Measurements from ENCODE around the gene WASHC1.
"Not testable (repeated sequence)": the region's sequence is repeated elsewhere in the genome, so short reads cannot be mapped to it uniquely, and the experiment has no call there.

Gene WASHC1, protein sequence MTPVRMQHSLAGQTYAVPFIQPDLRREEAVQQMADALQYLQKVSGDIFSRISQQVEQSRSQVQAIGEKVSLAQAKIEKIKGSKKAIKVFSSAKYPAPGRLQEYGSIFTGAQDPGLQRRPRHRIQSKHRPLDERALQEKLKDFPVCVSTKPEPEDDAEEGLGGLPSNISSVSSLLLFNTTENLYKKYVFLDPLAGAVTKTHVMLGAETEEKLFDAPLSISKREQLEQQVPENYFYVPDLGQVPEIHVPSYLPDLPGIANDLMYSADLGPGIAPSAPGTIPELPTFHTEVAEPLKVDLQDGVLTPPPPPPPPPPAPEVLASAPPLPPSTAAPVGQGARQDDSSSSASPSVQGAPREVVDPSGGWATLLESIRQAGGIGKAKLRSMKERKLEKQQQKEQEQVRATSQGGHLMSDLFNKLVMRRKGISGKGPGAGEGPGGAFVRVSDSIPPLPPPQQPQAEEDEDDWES

GRCh38 chr9:29356-29755 is at the start of gene WASHC1:
Gene WASHC1, minus strand, starts transcription at chr9:29456. Its CDS starts 4,457 bp downstream, at chr9:24999.
- not testable (repeated sequence) for H3K9ac ChIP-seq (ENCODE audit: low read depth in 1 of 2, low read length in 2 of 2); H3K27ac ChIP-seq (ENCODE audit: low read depth in 2 of 2, low read length in 2 of 2); H3K36me3 ChIP-seq (ENCODE audit: control insufficient read depth in 2 of 2, insufficient read depth in 2 of 2, low read length in 2 of 2); H3K27me3 ChIP-seq (ENCODE audit: control insufficient read depth in 2 of 2, insufficient read depth in 2 of 2, low read length in 2 of 2); H3K4me1 ChIP-seq (ENCODE audit: control insufficient read depth in 2 of 2, insufficient read depth in 2 of 2, low read length in 2 of 2); H3K9me3 ChIP-seq (ENCODE audit: control insufficient read depth in 2 of 2, low read length in 2 of 2)
- peak within 1 kb of the TSS in 1 of 2 donors; percentile 54 for H3K4me3 ChIP-seq (ENCODE audit: low read length in 2 of 2)

DNA sequence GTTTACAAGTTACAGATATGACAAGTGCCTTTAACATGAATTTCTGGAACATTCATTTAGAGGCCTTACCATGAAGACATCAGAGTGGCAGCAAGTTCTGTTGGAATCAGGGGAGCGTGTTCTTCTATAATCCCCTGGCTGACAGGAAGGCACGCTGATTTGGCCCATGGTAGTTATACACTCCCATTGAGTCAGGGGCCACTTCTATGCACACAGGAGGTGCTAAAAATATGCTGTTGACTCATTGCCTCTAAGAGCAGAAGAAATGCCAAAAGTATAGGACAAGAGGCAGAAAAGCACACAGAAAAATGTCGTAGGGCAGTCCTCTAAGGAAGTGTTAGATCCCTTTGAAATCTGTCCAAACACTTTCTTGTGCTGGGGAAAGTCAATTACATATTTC is 49.1 kb upstream of the WASHC1 start:
- H3K9me3 ChIP-seq (ENCODE audit: control insufficient read depth in 2 of 2, low read length in 2 of 2); H3K4me3 ChIP-seq (ENCODE audit: low read length in 2 of 2); H3K9ac ChIP-seq (ENCODE audit: low read depth in 1 of 2, low read length in 2 of 2); H3K36me3 ChIP-seq (ENCODE audit: control insufficient read depth in 2 of 2, insufficient read depth in 2 of 2, low read length in 2 of 2); H3K27ac ChIP-seq (ENCODE audit: low read depth in 2 of 2, low read length in 2 of 2); H3K4me1 ChIP-seq (ENCODE audit: control insufficient read depth in 2 of 2, insufficient read depth in 2 of 2, low read length in 2 of 2); H3K27me3 ChIP-seq (ENCODE audit: control insufficient read depth in 2 of 2, insufficient read depth in 2 of 2, low read length in 2 of 2): not testable (repeated sequence)

GRCh38 chr9:76389-76788 is 47.1 kb upstream of the WASHC1 start:
- H3K27ac ChIP-seq (ENCODE audit: low read depth in 2 of 2, low read length in 2 of 2); H3K4me3 ChIP-seq (ENCODE audit: low read length in 2 of 2); H3K36me3 ChIP-seq (ENCODE audit: control insufficient read depth in 2 of 2, insufficient read depth in 2 of 2, low read length in 2 of 2); H3K9me3 ChIP-seq (ENCODE audit: control insufficient read depth in 2 of 2, low read length in 2 of 2); H3K9ac ChIP-seq (ENCODE audit: low read depth in 1 of 2, low read length in 2 of 2); H3K4me1 ChIP-seq (ENCODE audit: control insufficient read depth in 2 of 2, insufficient read depth in 2 of 2, low read length in 2 of 2); H3K27me3 ChIP-seq (ENCODE audit: control insufficient read depth in 2 of 2, insufficient read depth in 2 of 2, low read length in 2 of 2): not testable (repeated sequence)

DNA sequence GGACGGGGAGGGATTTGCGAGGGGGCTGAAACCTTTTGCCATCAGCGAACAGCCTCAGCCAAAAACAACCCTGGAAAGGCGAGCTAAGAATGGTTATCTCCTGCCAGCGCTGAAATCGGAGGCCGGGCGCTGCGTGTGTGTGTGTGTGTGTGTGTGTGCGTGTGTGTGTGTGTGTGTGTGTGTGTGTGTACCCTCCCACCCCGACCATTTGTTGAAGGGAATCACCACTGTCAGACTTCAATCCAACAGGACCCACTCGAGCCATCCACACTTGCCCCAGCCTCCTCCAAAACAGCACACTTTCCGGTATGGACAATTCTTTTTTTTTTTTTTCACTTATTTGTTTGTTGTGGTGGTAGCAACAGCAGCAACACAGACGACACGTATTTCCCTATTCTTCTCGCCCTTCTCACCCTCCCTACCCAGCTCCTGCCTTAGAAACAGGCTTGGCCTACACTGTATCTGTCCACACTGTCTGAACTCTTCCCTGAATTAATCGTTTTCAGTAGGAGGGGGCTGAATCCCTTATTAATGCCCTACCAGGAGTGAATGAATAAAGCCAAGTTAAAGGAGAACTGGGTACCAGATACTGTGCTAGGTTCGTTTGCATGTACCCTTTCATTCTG is 44.8 kb upstream of the WASHC1 start:
- not testable (repeated sequence) for H3K9ac ChIP-seq (ENCODE audit: low read depth in 1 of 2, low read length in 2 of 2); H3K36me3 ChIP-seq (ENCODE audit: control insufficient read depth in 2 of 2, insufficient read depth in 2 of 2, low read length in 2 of 2); H3K4me1 ChIP-seq (ENCODE audit: control insufficient read depth in 2 of 2, insufficient read depth in 2 of 2, low read length in 2 of 2); H3K27ac ChIP-seq (ENCODE audit: low read depth in 2 of 2, low read length in 2 of 2); H3K9me3 ChIP-seq (ENCODE audit: control insufficient read depth in 2 of 2, low read length in 2 of 2); H3K27me3 ChIP-seq (ENCODE audit: control insufficient read depth in 2 of 2, insufficient read depth in 2 of 2, low read length in 2 of 2)
- H3K4me3 ChIP-seq (ENCODE audit: low read length in 2 of 2), result peak overlapping the region in 1 of 2 donors; percentile 37

DNA sequence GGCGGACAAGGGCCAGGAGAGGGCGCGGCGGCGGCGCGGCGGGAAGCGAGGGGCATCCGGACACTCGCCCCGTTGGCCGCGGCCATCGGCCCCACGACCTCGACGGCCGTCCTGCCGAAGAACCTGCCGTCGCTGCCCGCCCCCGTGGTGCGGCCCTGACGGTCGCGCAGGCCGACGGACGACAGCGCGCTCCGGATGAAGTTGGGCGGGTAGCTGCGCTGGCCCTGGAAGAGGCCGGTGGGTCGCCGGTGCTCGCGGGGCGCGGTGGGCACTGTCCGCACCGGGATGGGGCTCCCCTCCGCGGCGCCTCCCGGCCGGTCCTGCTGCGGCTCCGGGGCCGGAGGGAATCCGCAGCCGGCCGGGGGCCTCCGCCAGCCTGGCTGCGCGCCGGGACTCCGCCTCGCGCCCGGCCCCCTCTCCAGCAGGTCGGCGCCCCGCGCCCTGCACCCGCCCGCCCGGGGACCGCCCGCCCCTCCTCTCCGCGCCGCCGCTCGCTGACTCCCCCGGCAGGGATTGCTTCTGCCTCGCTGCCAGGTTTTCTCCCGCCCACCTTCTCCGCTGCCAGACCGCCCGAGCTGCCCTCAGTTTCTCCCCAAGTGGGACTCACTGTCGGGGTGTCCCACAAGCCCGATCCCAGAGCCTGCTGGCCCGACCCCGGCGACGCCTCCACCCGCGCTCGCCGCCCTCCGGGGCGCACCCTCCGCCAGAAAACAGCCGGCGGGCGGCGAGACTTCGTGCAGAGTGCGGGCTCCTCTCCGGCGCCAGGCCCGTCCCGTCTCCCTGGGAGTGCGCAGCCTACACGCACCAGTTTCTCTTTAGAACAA is 44.0 kb upstream of the WASHC1 start:
- H3K9me3 ChIP-seq (ENCODE audit: control insufficient read depth in 2 of 2, low read length in 2 of 2); H3K27me3 ChIP-seq (ENCODE audit: control insufficient read depth in 2 of 2, insufficient read depth in 2 of 2, low read length in 2 of 2); H3K4me1 ChIP-seq (ENCODE audit: control insufficient read depth in 2 of 2, insufficient read depth in 2 of 2, low read length in 2 of 2); H3K9ac ChIP-seq (ENCODE audit: low read depth in 1 of 2, low read length in 2 of 2); H3K36me3 ChIP-seq (ENCODE audit: control insufficient read depth in 2 of 2, insufficient read depth in 2 of 2, low read length in 2 of 2); H3K27ac ChIP-seq (ENCODE audit: low read depth in 2 of 2, low read length in 2 of 2): not testable (repeated sequence)
- H3K4me3 ChIP-seq (ENCODE audit: low read length in 2 of 2), result peak overlapping the region in 1 of 2 donors; percentile 37

DNA sequence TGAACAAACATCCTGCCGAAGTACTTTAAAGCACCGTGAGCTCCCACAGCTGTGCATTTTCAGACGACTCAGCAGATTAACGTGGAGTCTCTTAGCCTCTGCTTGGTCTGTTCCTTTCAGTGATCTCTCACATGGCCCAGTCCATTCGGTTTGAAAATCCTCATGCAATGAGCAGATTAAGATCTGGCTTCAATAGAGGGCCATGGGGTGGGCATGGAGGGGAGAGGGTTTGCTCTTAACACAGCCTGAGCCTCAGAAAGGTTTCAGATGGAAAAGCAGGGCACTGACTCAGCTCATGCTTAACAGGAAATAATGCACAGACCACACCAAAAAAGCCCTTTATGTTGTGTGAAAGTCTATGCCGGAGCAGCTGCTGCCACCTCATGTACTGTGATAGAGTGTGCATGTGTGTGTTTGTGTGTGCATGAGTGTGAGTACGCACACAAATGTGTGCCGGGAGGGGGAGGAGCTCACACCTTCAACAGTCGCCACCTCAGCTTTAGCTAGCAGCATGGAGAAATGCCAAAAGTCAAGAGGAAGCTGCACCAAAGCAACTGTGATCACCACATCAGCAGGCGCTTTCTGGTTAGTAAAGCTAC is 33.9 kb upstream of the WASHC1 start:
- H3K9ac ChIP-seq (ENCODE audit: low read depth in 1 of 2, low read length in 2 of 2); H3K9me3 ChIP-seq (ENCODE audit: control insufficient read depth in 2 of 2, low read length in 2 of 2); H3K27ac ChIP-seq (ENCODE audit: low read depth in 2 of 2, low read length in 2 of 2); H3K4me1 ChIP-seq (ENCODE audit: control insufficient read depth in 2 of 2, insufficient read depth in 2 of 2, low read length in 2 of 2); H3K4me3 ChIP-seq (ENCODE audit: low read length in 2 of 2); H3K36me3 ChIP-seq (ENCODE audit: control insufficient read depth in 2 of 2, insufficient read depth in 2 of 2, low read length in 2 of 2); H3K27me3 ChIP-seq (ENCODE audit: control insufficient read depth in 2 of 2, insufficient read depth in 2 of 2, low read length in 2 of 2): not testable (repeated sequence)

GRCh38 chr9:52678-53077 is 23.4 kb upstream of the WASHC1 start:
- H3K4me3 ChIP-seq (ENCODE audit: low read length in 2 of 2); H3K36me3 ChIP-seq (ENCODE audit: control insufficient read depth in 2 of 2, insufficient read depth in 2 of 2, low read length in 2 of 2); H3K9me3 ChIP-seq (ENCODE audit: control insufficient read depth in 2 of 2, low read length in 2 of 2); H3K27me3 ChIP-seq (ENCODE audit: control insufficient read depth in 2 of 2, insufficient read depth in 2 of 2, low read length in 2 of 2); H3K4me1 ChIP-seq (ENCODE audit: control insufficient read depth in 2 of 2, insufficient read depth in 2 of 2, low read length in 2 of 2); H3K27ac ChIP-seq (ENCODE audit: low read depth in 2 of 2, low read length in 2 of 2); H3K9ac ChIP-seq (ENCODE audit: low read depth in 1 of 2, low read length in 2 of 2): not testable (repeated sequence)

DNA sequence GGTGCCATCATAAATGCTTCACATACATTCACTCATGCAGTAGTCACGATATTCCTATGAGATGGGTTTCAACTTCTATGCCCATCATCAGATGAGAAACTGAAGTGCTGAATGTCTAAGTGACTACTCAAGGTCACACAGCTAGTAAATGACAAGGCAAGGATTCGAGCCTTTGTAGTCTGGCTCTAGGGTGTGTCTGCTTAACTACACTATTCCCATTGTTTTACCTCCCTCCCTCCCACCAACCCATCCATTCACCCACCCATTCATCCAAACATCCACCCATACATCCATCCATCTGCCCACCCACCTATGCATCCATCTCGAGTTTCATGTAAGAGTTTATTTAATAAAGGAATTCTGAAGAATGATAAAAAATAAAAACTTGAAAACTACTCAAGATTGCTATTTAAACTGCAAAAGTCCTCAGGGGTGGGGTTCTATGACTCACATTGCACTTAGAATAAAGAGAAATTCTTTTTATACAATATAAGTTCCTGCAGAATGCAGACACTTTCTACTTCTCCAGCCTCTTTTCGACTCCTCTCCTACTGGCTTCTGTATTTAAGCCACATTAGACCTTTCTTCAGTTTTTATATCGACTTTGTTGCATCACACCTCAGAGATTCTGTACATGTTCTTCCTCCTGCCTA is 19.1 kb upstream of the WASHC1 start:
- H3K9me3 ChIP-seq (ENCODE audit: control insufficient read depth in 2 of 2, low read length in 2 of 2); H3K36me3 ChIP-seq (ENCODE audit: control insufficient read depth in 2 of 2, insufficient read depth in 2 of 2, low read length in 2 of 2); H3K4me3 ChIP-seq (ENCODE audit: low read length in 2 of 2); H3K9ac ChIP-seq (ENCODE audit: low read depth in 1 of 2, low read length in 2 of 2); H3K4me1 ChIP-seq (ENCODE audit: control insufficient read depth in 2 of 2, insufficient read depth in 2 of 2, low read length in 2 of 2); H3K27me3 ChIP-seq (ENCODE audit: control insufficient read depth in 2 of 2, insufficient read depth in 2 of 2, low read length in 2 of 2); H3K27ac ChIP-seq (ENCODE audit: low read depth in 2 of 2, low read length in 2 of 2): not testable (repeated sequence)

- H3K4me1 ChIP-seq (ENCODE audit: control insufficient read depth in 2 of 2, insufficient read depth in 2 of 2, low read length in 2 of 2); H3K27me3 ChIP-seq (ENCODE audit: control insufficient read depth in 2 of 2, insufficient read depth in 2 of 2, low read length in 2 of 2); H3K9me3 ChIP-seq (ENCODE audit: control insufficient read depth in 2 of 2, low read length in 2 of 2); H3K27ac ChIP-seq (ENCODE audit: low read depth in 2 of 2, low read length in 2 of 2); H3K36me3 ChIP-seq (ENCODE audit: control insufficient read depth in 2 of 2, insufficient read depth in 2 of 2, low read length in 2 of 2); H3K4me3 ChIP-seq (ENCODE audit: low read length in 2 of 2); H3K9ac ChIP-seq (ENCODE audit: low read depth in 1 of 2, low read length in 2 of 2): not testable (repeated sequence)
Observed at GRCh38 chr9:46639-47271, 17.5 kb upstream of the WASHC1 start.
